ENCODE data around the gene FCRLB. TPM values are rescaled to one million over a fixed set of nuclear protein-coding genes. Genes with fewer than 3 reads are reported as not detected.

The FCRLB gene
- total and polyA plus RNA-seq, 2 experiments from 2014 or later, result 0.37 to 0.56 TPM

DNA sequence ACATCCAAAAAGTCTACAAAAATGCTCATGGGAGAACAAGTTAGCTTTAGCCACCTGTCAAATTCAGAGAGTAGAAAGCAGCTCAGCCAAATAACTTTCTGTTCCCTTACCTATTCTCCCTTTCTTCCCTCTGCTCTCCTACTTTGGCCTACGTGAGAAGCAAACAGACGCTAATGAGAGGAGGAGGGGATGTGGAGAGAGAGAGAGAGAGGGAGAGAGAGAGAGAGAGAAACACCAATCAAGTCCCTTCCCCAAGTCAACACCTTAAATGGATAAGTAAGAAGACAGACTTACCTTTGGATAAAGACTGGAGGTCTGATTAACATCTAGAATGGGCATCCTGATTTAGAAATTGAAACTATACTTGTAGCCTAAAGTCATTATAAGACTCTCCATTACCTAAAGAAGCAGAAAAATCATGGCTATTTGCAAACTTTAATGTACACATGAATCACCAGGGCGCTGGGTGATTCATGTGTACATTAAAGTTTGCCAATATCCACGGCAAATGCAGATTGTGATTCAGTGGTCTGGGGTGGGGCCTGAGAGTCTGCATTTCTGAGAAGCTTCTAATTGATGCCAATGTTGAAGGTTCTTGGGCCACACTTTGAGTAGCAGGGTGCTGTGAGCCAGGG is 15.1 kb downstream of the FCRLB start:
- no peaks in the 10 kb centered on the region for H3F3A ChIP-seq (replicated peaks; ENCODE audit: low read depth)
- no peaks in the 10 kb centered on the region for H3K79me2 ChIP-seq (replicated peaks; ENCODE audit: insufficient read depth)
- no peaks in the 10 kb centered on the region for H3K9me3 Mint-ChIP-seq
- H3K27ac Mint-ChIP-seq, result no peak overlapping the region
- H3K27me3 Mint-ChIP-seq (ENCODE audit: insufficient read depth, low read depth, poor library complexity), result no peaks in the 10 kb centered on the region
- ATAC-seq (peak; percentile 56), DNase-seq (ENCODE audit: low spot score) (peak; percentile 52)
- TF ChIP-seq EZH2 (IDR thresholded peaks at IDR 0.05; ENCODE audit: low read depth, unreplicated experiment), result no peak
- no peak for TF ChIP-seq NANOG (IDR thresholded peaks at IDR 0.05; ENCODE audit: borderline replicate concordance)
- TF ChIP-seq EZH2phosphoT487 (IDR thresholded peaks at IDR 0.05; ENCODE audit: unreplicated experiment), result no peak
- no peak for TF ChIP-seq ETS1 (IDR thresholded peaks at IDR 0.05)
- no peak for TF ChIP-seq POLR2AphosphoS5 (IDR thresholded peaks at IDR 0.05; ENCODE audit: low read depth)
- TF ChIP-seq REST (IDR thresholded peaks at IDR 0.05; ENCODE audit: unreplicated experiment), result no peak
- no peak for TF ChIP-seq ZNF462 (CRISPR knock-in tag; IDR thresholded peaks at IDR 0.05)
- no peak for TF ChIP-seq STAT1 (IDR thresholded peaks at IDR 0.05; ENCODE audit: unreplicated experiment)
- no peak for TF ChIP-seq CREB1 (CRISPR knock-in tag; IDR thresholded peaks at IDR 0.05; ENCODE audit: low read depth)
- no peak for TF ChIP-seq JUNB (IDR thresholded peaks at IDR 0.05; ENCODE audit: unreplicated experiment)
- no peak for TF ChIP-seq ZNF331 (CRISPR knock-in tag; IDR thresholded peaks at IDR 0.05; ENCODE audit: low read depth)
- TF ChIP-seq ZNF114 (CRISPR knock-in tag; IDR thresholded peaks at IDR 0.05), result no peak
- TF ChIP-seq, protein P1, sequence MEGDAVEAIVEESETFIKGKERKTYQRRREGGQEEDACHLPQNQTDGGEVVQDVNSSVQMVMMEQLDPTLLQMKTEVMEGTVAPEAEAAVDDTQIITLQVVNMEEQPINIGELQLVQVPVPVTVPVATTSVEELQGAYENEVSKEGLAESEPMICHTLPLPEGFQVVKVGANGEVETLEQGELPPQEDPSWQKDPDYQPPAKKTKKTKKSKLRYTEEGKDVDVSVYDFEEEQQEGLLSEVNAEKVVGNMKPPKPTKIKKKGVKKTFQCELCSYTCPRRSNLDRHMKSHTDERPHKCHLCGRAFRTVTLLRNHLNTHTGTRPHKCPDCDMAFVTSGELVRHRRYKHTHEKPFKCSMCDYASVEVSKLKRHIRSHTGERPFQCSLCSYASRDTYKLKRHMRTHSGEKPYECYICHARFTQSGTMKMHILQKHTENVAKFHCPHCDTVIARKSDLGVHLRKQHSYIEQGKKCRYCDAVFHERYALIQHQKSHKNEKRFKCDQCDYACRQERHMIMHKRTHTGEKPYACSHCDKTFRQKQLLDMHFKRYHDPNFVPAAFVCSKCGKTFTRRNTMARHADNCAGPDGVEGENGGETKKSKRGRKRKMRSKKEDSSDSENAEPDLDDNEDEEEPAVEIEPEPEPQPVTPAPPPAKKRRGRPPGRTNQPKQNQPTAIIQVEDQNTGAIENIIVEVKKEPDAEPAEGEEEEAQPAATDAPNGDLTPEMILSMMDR (conservative IDR thresholded peaks at IDR 0.05; ENCODE audit: low read depth in 2 of 2), result no peak
- no peak overlapping the region for H3K4me3 ChIP-seq
- no peaks in the 10 kb centered on the region for H4K20me1 ChIP-seq (replicated peaks; ENCODE audit: insufficient read depth)
- no peaks in the 10 kb centered on the region for H3K9me2 ChIP-seq (ENCODE audit: insufficient read depth)
- peaks cover 40% of the 10 kb centered on the region for H3K4me1 Mint-ChIP-seq
- H3K36me3 Mint-ChIP-seq (ENCODE audit: low read depth), result no peaks in the 10 kb centered on the region
- H3K36me3 ChIP-seq (ENCODE audit: insufficient read depth), result no peaks in the 10 kb centered on the region
- no peak overlapping the region for H2AFZ ChIP-seq
- no peaks in the 10 kb centered on the region for H3K27me3 ChIP-seq (ENCODE audit: insufficient read depth)
- peak overlapping the region; percentile 13; the same call in 2 of the 3 replicates for H3K4me3 Mint-ChIP-seq
- H3K27ac ChIP-seq (ENCODE audit: low read depth), result no peak overlapping the region
- peaks cover 24% of the 10 kb centered on the region for H3K4me1 ChIP-seq (ENCODE audit: insufficient read depth)
- peak overlapping the region; percentile 56 for H3K4me2 ChIP-seq

Data from GM23338 (cell line).